Caco-2 (cell line): Measurements from ENCODE around the gene UQCC2. TPM values are rescaled to one million over a fixed set of nuclear protein-coding genes. Genes with fewer than 3 reads are reported as not detected.

Experiments used
- BruUV-seq: library from RNA; stranded (reverse); fragments of 400-500 nt; replicated peaks from 2 replicates; lab custom pipeline; 2021; lab: Mats Ljungman, UMichigan
- CTCF ChIA-PET: fragments of 300-600 bp; sonication (Branson Sonifier 250); formaldehyde crosslinking; loops from one replicate; lab custom pipeline; 2022; ENCODE audit warnings: antibody characterized with exemption; lab: Charles Lee
- POLR2A ChIA-PET: fragments of 300-600 bp; sonication (Branson Sonifier 250); formaldehyde crosslinking; loops from one replicate; lab custom pipeline; 2022; ENCODE audit warnings: antibody characterized with exemption; lab: Charles Lee
- DNase-seq, 2 experiments: peaks; one replicate each; pipeline versions ENCODE4 v3.0.0 to v3.0.0-alpha.2; 2020 to 2022
- H3K27me3 ChIP-seq: replicated peaks from 2 replicates; pipeline ENCODE4 v1.6.0; 2011; ENCODE audit warnings: low read length; ENCODE audit not compliant: control insufficient read depth, insufficient read depth
- H3K36me3 ChIP-seq: 2 replicates; pipeline ENCODE4 v1.5.1; 2011; ENCODE audit warnings: low read length; ENCODE audit not compliant: control insufficient read depth, insufficient read depth
- H3K4me1 ChIP-seq: fragments of 250-450 bp; sonication (Bioruptor Pico); 2 replicates; pipeline ENCODE4 v1.5.1; 2020; ENCODE audit warnings: mild to moderate bottlenecking
- H3K4me3 ChIP-seq: 2 replicates; pipeline ENCODE4 v1.5.1; 2011; ENCODE audit warnings: low read depth, mild to moderate bottlenecking, control low read depth, low read length
- H3K9me3 ChIP-seq: fragments of 250-450 bp; sonication (Bioruptor Pico); 2 replicates; pipeline ENCODE4 v1.5.1; 2020; ENCODE audit warnings: mild to moderate bottlenecking, moderate library complexity
- H3K27ac Mint-ChIP-seq: one replicate; pipeline ENCODE4 v1.8.0; 2022; ENCODE audit warnings: mixed read lengths; ENCODE audit not compliant: unreplicated experiment
- H3K27me3 Mint-ChIP-seq: one replicate; pipeline ENCODE4 v1.8.0; 2022; ENCODE audit warnings: mixed read lengths; ENCODE audit not compliant: insufficient read depth, unreplicated experiment
- H3K36me3 Mint-ChIP-seq: one replicate; pipeline ENCODE4 v1.8.0; 2022; ENCODE audit warnings: mild to moderate bottlenecking, mixed read lengths; ENCODE audit not compliant: insufficient read depth, unreplicated experiment
- H3K4me1 Mint-ChIP-seq: one replicate; pipeline ENCODE4 v1.8.0; 2022; ENCODE audit warnings: low read depth, mixed read lengths; ENCODE audit not compliant: unreplicated experiment
- H3K4me3 Mint-ChIP-seq: one replicate; pipeline ENCODE4 v1.8.0; 2022; ENCODE audit warnings: mild to moderate bottlenecking, moderate library complexity, mixed read lengths; ENCODE audit not compliant: unreplicated experiment
- H3K9me3 Mint-ChIP-seq: one replicate; pipeline ENCODE4 v1.8.0; 2022; ENCODE audit warnings: mixed read lengths; ENCODE audit not compliant: unreplicated experiment
- intact Hi-C: fragments of 100-400 bp; cut with micrococcal nuclease; formaldehyde crosslinking; loops from one replicate; pipeline ENCODE4 v1.10.0; 2022; ENCODE audit not compliant: unreplicated experiment
- total RNA-seq: library from RNA; stranded (reverse); gene quantifications from 2 replicates; pipeline ENCODE4 v1.2.3, GENCODE V29; 2022
- TF ChIP-seq, protein P1 (sequence below), 2 experiments: fragments of 200-600 bp in 1 of 2; IDR thresholded peaks; 1 replicate in 1 of 2; 2 replicates in 1 of 2; pipeline versions ENCODE4 v1.5.1 to v1.8.0; 2011 to 2022; ENCODE audit warnings: antibody characterized with exemption in 1 of 2, control low read depth in 1 of 2, inconsistent platforms in 1 of 2, low read depth in 1 of 2, low read length in 1 of 2, mild to moderate bottlenecking in 1 of 2, moderate library complexity in 1 of 2; ENCODE audit not compliant: insufficient read depth in 1 of 2, severe bottlenecking in 1 of 2, unreplicated experiment in 1 of 2

UQCC2 gene
- total RNA-seq, 1 experiment from 2014 or later: 122 TPM

DNA sequence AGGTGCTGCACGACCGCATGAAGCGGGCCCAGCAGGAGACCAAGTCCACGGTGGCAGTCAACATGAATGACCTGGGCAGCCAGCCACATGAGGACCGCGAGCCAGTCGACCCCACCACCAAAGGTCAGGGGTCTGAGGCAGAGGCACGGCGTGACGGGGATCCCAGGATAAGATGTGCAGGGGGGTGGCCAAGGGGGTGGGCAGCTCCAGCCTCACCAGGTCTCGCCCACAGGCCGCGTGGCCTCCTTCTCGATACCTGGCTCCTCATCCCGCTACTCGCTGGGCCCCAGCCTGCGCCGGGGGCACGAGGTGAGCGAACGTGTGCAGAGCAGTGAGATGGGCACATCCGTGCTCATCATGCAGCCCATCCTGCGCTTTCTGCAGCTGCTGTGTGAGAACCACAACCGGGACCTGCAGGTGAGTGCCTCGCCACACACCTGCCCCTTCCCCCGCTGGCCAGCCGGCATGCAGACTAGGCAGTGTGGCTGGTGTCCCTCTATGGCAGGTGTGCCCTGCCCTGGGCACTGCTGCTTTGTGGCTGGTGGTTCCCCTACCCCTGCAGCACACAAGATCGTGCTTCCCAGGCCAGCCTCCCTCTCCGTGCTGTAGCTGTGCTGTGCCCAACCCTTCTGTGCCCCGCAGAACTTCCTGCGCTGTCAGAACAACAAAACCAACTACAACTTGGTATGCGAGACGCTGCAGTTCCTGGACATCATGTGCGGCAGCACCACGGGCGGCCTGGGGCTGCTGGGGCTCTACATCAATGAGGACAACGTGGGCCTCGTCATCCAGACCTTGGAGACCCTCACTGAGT is 25.9 kb downstream of the UQCC2 start:
- DNase-seq: no peak
- H3K4me1 ChIP-seq: no peaks in the 10 kb centered on the region
- H3K36me3 ChIP-seq: peaks cover 2% of the 10 kb centered on the region; the same call in 1 of the 2 replicates
- Mint-ChIP-seq H3K27ac (no peak overlapping the region), H3K4me3 (no peak overlapping the region), H3K27me3 (no peaks in the 10 kb centered on the region), H3K36me3 (peaks cover 31% of the 10 kb centered on the region), H3K4me1 (no peaks in the 10 kb centered on the region), H3K9me3 (no peaks in the 10 kb centered on the region)
- H3K27me3 ChIP-seq: no peaks in the 10 kb centered on the region
- TF ChIP-seq, protein P1, sequence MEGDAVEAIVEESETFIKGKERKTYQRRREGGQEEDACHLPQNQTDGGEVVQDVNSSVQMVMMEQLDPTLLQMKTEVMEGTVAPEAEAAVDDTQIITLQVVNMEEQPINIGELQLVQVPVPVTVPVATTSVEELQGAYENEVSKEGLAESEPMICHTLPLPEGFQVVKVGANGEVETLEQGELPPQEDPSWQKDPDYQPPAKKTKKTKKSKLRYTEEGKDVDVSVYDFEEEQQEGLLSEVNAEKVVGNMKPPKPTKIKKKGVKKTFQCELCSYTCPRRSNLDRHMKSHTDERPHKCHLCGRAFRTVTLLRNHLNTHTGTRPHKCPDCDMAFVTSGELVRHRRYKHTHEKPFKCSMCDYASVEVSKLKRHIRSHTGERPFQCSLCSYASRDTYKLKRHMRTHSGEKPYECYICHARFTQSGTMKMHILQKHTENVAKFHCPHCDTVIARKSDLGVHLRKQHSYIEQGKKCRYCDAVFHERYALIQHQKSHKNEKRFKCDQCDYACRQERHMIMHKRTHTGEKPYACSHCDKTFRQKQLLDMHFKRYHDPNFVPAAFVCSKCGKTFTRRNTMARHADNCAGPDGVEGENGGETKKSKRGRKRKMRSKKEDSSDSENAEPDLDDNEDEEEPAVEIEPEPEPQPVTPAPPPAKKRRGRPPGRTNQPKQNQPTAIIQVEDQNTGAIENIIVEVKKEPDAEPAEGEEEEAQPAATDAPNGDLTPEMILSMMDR (IDR thresholded peaks at IDR 0.05; ENCODE audit: insufficient read depth in 1 of 2, low read depth in 1 of 2, low read length in 1 of 2, severe bottlenecking in 1 of 2, unreplicated experiment in 1 of 2): no peak
- ChIA-PET POLR2A (no interaction called here), CTCF (no interaction called here)
- no peaks in the 10 kb centered on the region for H3K9me3 ChIP-seq
- no peak overlapping the region for H3K4me3 ChIP-seq
- intact Hi-C loops: no loop called here
- no TSS peak for BruUV-seq

DNA sequence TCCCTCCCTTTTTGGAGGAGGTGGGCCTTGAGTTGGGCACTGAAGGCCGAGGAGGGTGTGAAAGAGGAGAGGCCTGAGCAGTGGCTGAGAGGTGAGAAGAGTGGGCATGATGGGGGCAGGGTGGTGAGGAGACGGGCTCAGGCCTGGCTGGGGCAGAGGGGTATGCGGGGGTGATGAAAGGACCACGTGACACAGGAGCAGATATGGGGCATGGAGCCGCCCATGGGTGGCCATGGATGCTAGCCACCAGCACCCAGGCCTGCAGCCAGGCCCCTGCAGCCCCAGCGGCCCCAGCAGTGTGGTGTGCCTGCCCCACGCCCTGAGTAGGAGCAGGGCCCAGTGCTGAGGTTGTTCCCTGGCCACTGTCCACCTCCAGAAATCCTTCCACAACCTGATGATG is 26.5 kb downstream of the UQCC2 start:
- BruUV-seq: no TSS peak
- CTCF ChIA-PET: interaction anchor here (0.5 kb wide), 1 partner anchor 17 kb away, joined by 3 read pairs; no protein-coding TSS in a partner anchor
- no peak overlapping the region for H3K4me3 Mint-ChIP-seq
- Histone ChIP-seq H3K4me1 (no peaks in the 10 kb centered on the region), H3K27me3 (no peaks in the 10 kb centered on the region), H3K9me3 (no peaks in the 10 kb centered on the region), H3K36me3 (peaks cover 1% of the 10 kb centered on the region; the same call in 1 of the 2 replicates), H3K4me3 (no peak overlapping the region)
- POLR2A ChIA-PET: no interaction called here
- no peaks in the 10 kb centered on the region for H3K27me3 Mint-ChIP-seq
- peaks cover 34% of the 10 kb centered on the region for H3K36me3 Mint-ChIP-seq
- H3K9me3 Mint-ChIP-seq: no peaks in the 10 kb centered on the region
- no peak overlapping the region for H3K27ac Mint-ChIP-seq
- intact Hi-C loops: no loop called here
- TF ChIP-seq, protein P1 (IDR thresholded peaks at IDR 0.05; ENCODE audit: insufficient read depth in 1 of 2, low read depth in 1 of 2, low read length in 1 of 2, severe bottlenecking in 1 of 2, unreplicated experiment in 1 of 2): no peak
- DNase-seq: no peak
- no peaks in the 10 kb centered on the region for H3K4me1 Mint-ChIP-seq

GRCh38 chr6:33684428-33684896 is 27.0 kb downstream of the UQCC2 start:
- ChIA-PET POLR2A (no interaction called here), CTCF (interaction anchor here (0.5 kb wide), 1 partner anchor 18 kb away, joined by 3 read pairs; no protein-coding TSS in a partner anchor)
- no peaks in the 10 kb centered on the region for H3K27me3 Mint-ChIP-seq
- H3K9me3 Mint-ChIP-seq: no peaks in the 10 kb centered on the region
- peaks cover 1% of the 10 kb centered on the region; the same call in 1 of the 2 replicates for H3K36me3 ChIP-seq
- no peak overlapping the region for H3K4me3 ChIP-seq
- H3K27ac Mint-ChIP-seq: no peak overlapping the region
- BruUV-seq: no TSS peak
- H3K27me3 ChIP-seq: no peaks in the 10 kb centered on the region
- H3K4me1 ChIP-seq: no peaks in the 10 kb centered on the region
- intact Hi-C loops: no loop called here
- H3K4me1 Mint-ChIP-seq: no peaks in the 10 kb centered on the region
- DNase-seq: no peak
- H3K36me3 Mint-ChIP-seq: peaks cover 35% of the 10 kb centered on the region
- TF ChIP-seq, protein P1 (IDR thresholded peaks at IDR 0.05; ENCODE audit: insufficient read depth in 1 of 2, low read depth in 1 of 2, low read length in 1 of 2, severe bottlenecking in 1 of 2, unreplicated experiment in 1 of 2): no peak
- no peaks in the 10 kb centered on the region for H3K9me3 ChIP-seq
- no peak overlapping the region for H3K4me3 Mint-ChIP-seq
